GM21737 (cell line): Measurements from ENCODE around the gene CBLL1.

Experiments
- ATAC-seq: cut with Tn5 transposase; IDR thresholded peaks from one replicate; pipeline ENCODE4 v1.9.1; 2021; ENCODE audit warnings: mild to moderate bottlenecking, moderate library complexity; ENCODE audit not compliant: unreplicated experiment

Gene CBLL1

GRCh38 chr7:107809179-107809578, 65.2 kb downstream of the CBLL1 start:
- ATAC-seq = no peak

DNA sequence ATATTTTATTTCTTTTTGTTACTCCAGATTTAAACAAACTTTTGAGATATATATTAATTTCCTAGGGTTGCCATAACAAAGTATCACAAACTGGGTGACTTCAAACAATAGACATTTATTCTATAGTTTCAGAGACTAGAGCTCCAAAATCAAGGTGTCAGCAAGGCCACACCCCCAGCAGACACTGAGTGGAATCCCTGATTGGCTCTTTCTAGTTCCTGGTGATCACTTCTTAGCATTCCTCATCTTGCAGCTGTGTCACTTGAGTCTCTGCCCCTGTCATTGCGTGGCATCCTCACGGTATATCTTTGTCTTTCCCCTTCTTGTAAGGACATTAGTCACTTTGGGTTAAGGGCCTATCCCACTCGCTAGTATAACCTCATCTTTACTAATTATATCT, 66.7 kb downstream of the CBLL1 start:
- no peak for ATAC-seq
